ENCODE measurements around the gene PSRC1. TPM values are rescaled to one million over a fixed set of nuclear protein-coding genes. Genes with fewer than 3 reads are reported as not detected.

Gene PSRC1
- total RNA-seq, 1 donor, result 5.4 TPM

GRCh38 chr1:109256971-109257681, 25.8 kb downstream of the PSRC1 start:
- Histone ChIP-seq H3K27ac (ENCODE audit: low read depth, low read length) (no peak overlapping the region), H3K4me2 (ENCODE audit: insufficient read depth, low read length) (no peak overlapping the region)
- peak; percentile 89 for DNase-seq (ENCODE audit: insufficient read length, low spot score, missing footprints)

GRCh38 chr1:109256085-109256484, 26.9 kb downstream of the PSRC1 start:
- H3K27me3 ChIP-seq (ENCODE audit: insufficient read depth, low read length), result no peaks in the 10 kb centered on the region
- H2AFZ ChIP-seq (ENCODE audit: low read length), result no peak overlapping the region
- peak; percentile 73 for DNase-seq (ENCODE audit: insufficient read length, low spot score, missing footprints)
- no peaks in the 10 kb centered on the region for H3K36me3 ChIP-seq (ENCODE audit: insufficient read depth, low read length)
- no peak for TF ChIP-seq CTCF (IDR thresholded peaks at IDR 0.05; ENCODE audit: extremely low read depth, low read depth, low read length)
- no peaks in the 10 kb centered on the region for H3K9me3 ChIP-seq (ENCODE audit: low read depth, low read length)
- no peak overlapping the region for H3K27ac ChIP-seq (ENCODE audit: low read depth, low read length)
- no peak overlapping the region for H3K4me3 ChIP-seq (ENCODE audit: insufficient read depth, low read length)
- peaks cover 14% of the 10 kb centered on the region for H3K4me1 ChIP-seq (ENCODE audit: insufficient read depth, low read length)
- H4K20me1 ChIP-seq (ENCODE audit: insufficient read depth, low read length), result no peaks in the 10 kb centered on the region
- no peaks in the 10 kb centered on the region for H3K79me2 ChIP-seq (ENCODE audit: insufficient read depth, low read length)
- H3K4me2 ChIP-seq (ENCODE audit: insufficient read depth, low read length), result no peak overlapping the region

More at GRCh38 chr1:109256971-109257681, 25.8 kb downstream of the PSRC1 start:
- Histone ChIP-seq H3K4me1 (ENCODE audit: insufficient read depth, low read length) (peaks cover 14% of the 10 kb centered on the region), H3K27me3 (ENCODE audit: insufficient read depth, low read length) (no peaks in the 10 kb centered on the region), H2AFZ (ENCODE audit: low read length) (no peak overlapping the region), H3K9me3 (ENCODE audit: low read depth, low read length) (no peaks in the 10 kb centered on the region), H3K36me3 (ENCODE audit: insufficient read depth, low read length) (no peaks in the 10 kb centered on the region), H4K20me1 (ENCODE audit: insufficient read depth, low read length) (no peaks in the 10 kb centered on the region), H3K4me3 (ENCODE audit: insufficient read depth, low read length) (no peak overlapping the region), H3K79me2 (ENCODE audit: insufficient read depth, low read length) (no peaks in the 10 kb centered on the region)
- no peak for TF ChIP-seq CTCF (IDR thresholded peaks at IDR 0.05; ENCODE audit: extremely low read depth, low read depth, low read length)

GRCh38 chr1:109255678-109256077, 27.3 kb downstream of the PSRC1 start:
- no peaks in the 10 kb centered on the region for H3K79me2 ChIP-seq (ENCODE audit: insufficient read depth, low read length)
- no peak overlapping the region for H2AFZ ChIP-seq (ENCODE audit: low read length)
- no peak overlapping the region for H3K4me2 ChIP-seq (ENCODE audit: insufficient read depth, low read length)
- no peaks in the 10 kb centered on the region for H3K27me3 ChIP-seq (ENCODE audit: insufficient read depth, low read length)
- H3K4me3 ChIP-seq (ENCODE audit: insufficient read depth, low read length), result no peak overlapping the region
- H4K20me1 ChIP-seq (ENCODE audit: insufficient read depth, low read length), result no peaks in the 10 kb centered on the region
- TF ChIP-seq CTCF (IDR thresholded peaks at IDR 0.05; ENCODE audit: extremely low read depth, low read depth, low read length), result no peak
- H3K36me3 ChIP-seq (ENCODE audit: insufficient read depth, low read length), result no peaks in the 10 kb centered on the region
- DNase-seq (ENCODE audit: insufficient read length, low spot score, missing footprints), result no peak
- no peaks in the 10 kb centered on the region for H3K9me3 ChIP-seq (ENCODE audit: low read depth, low read length)
- no peak overlapping the region for H3K27ac ChIP-seq (ENCODE audit: low read depth, low read length)
- peaks cover 14% of the 10 kb centered on the region for H3K4me1 ChIP-seq (ENCODE audit: insufficient read depth, low read length)

GRCh38 chr1:109255097-109255651, 27.8 kb downstream of the PSRC1 start:
- H2AFZ ChIP-seq (ENCODE audit: low read length), result no peak overlapping the region
- no peak overlapping the region for H3K27ac ChIP-seq (ENCODE audit: low read depth, low read length)
- no peak for TF ChIP-seq CTCF (IDR thresholded peaks at IDR 0.05; ENCODE audit: extremely low read depth, low read depth, low read length)

More at GRCh38 chr1:109255097-109255651, 27.8 kb downstream of the PSRC1 start:
- H3K9me3 ChIP-seq (ENCODE audit: low read depth, low read length), result no peaks in the 10 kb centered on the region
- H4K20me1 ChIP-seq (ENCODE audit: insufficient read depth, low read length), result no peaks in the 10 kb centered on the region
- H3K27me3 ChIP-seq (ENCODE audit: insufficient read depth, low read length), result no peaks in the 10 kb centered on the region
- no peak overlapping the region for H3K4me2 ChIP-seq (ENCODE audit: insufficient read depth, low read length)
- DNase-seq (ENCODE audit: insufficient read length, low spot score, missing footprints), result peak; percentile 90
- no peaks in the 10 kb centered on the region for H3K36me3 ChIP-seq (ENCODE audit: insufficient read depth, low read length)
- H3K4me3 ChIP-seq (ENCODE audit: insufficient read depth, low read length), result no peak overlapping the region
- H3K79me2 ChIP-seq (ENCODE audit: insufficient read depth, low read length), result no peaks in the 10 kb centered on the region
- peaks cover 14% of the 10 kb centered on the region for H3K4me1 ChIP-seq (ENCODE audit: insufficient read depth, low read length)
